Islet of Langerhans (tissue), 1 donor: Measurements from ENCODE around the gene CAPN3.

Experiments used
- FAIRE-seq: peaks from one replicate; lab custom pipeline; 2011; peaks lifted over from hg19 to GRCh38; lab: Jason Lieb, UNC

Gene CAPN3

DNA sequence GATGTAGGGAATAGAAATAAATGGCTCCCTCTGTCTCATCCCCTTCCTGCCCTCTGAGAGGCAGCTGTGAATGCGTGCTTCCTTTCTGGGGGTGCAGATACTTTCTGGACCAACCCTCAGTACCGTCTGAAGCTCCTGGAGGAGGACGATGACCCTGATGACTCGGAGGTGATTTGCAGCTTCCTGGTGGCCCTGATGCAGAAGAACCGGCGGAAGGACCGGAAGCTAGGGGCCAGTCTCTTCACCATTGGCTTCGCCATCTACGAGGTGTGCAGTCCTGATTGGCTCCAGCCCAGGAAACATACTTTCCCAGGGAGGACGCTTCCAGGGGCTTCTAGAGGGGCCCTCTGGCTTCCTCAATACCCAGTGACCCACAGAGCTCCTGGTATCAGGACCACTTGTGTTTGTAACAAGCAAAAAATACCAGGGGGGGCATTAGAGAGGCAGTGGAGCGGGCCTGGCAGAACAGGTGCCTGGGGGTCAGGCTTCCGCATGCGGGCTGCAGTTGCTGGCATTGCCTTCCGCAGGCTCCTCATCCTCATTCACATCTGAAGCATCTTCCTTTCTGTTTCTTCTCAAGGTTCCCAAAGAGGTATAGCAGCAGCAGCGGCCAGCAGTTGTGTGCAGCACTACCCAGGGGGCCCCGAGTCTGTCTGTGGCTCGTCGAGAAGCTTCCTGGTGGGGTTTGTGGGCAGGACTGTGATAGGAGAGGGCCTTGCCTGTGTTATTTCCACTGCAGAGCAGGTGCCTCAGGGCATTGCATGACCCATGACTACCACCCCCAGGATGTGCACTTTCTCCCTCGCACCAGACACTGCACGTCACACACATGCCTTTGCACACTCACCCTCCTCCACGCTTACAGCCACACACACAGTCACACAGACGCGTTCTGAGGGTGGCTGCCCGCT is 42.5 kb downstream of the CAPN3 start:
- no peak for FAIRE-seq

DNA sequence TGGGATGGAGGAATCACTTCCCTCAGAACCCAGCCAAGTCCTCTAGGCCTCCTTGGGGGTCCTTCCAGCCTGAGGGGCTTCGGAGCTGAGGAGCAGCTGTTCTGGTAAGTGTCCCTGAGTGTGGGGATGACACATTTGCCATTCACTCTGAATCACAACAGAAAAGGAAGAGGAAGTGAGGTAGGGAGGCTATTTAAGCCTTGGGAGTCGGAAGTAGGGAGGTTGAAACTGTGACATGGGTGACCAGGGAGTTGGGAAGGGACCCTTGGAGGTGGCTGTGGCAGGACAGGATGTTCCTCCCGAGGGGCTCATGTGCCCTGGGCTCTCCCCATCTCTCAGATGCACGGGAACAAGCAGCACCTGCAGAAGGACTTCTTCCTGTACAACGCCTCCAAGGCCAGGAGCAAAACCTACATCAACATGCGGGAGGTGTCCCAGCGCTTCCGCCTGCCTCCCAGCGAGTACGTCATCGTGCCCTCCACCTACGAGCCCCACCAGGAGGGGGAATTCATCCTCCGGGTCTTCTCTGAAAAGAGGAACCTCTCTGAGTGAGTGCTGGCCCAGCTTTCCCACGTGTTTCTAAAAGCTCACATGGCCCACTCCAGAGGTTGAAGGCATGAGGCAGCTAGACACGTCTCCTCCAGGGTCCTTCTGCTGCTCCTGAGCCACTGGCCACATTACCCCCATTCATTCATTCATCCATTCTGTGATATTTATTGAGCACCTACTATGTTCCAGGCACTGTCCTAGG is 43.3 kb downstream of the CAPN3 start:
- FAIRE-seq = no peak

- no peak for FAIRE-seq
Observed at GRCh38 chr15:42403389-42403788, 44.1 kb downstream of the CAPN3 start.

DNA sequence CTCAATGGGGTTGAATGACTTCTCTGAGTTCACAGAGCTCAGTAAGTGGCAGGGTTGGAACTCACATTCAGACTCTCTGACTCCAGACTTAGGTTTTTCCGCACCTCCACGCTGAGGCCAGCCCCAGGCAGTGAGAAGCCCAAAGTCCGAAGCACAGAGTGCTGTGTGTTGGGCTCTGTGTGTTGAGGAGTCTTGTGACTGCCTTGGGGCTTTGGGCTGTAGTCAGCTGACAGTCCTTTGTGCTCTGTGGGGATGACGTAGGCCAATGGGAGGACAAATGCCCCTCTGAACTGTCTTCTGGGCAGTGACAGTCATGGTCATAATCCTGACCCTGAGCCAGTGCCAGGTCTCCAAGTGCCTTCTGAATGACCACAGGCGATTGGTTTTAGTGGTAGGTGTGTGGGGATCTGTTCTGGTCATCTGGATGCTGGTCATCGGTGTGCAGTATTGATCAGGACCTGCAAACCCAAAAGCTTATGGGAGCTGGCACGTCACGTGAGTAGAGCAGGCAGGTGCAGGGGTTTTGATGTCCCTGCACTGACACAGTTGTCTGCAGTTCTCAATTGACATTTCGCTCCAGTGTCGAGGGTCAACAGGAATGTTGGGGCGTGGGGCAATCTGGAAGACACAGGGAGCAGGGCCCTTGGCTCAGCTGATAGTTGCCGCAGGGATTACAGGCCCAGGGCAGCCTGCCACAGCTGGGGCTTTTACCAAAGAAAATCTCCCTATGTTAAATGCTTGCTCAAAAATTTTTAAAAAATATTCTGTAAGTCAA is 45.3 kb downstream of the CAPN3 start:
- no peak for FAIRE-seq

DNA sequence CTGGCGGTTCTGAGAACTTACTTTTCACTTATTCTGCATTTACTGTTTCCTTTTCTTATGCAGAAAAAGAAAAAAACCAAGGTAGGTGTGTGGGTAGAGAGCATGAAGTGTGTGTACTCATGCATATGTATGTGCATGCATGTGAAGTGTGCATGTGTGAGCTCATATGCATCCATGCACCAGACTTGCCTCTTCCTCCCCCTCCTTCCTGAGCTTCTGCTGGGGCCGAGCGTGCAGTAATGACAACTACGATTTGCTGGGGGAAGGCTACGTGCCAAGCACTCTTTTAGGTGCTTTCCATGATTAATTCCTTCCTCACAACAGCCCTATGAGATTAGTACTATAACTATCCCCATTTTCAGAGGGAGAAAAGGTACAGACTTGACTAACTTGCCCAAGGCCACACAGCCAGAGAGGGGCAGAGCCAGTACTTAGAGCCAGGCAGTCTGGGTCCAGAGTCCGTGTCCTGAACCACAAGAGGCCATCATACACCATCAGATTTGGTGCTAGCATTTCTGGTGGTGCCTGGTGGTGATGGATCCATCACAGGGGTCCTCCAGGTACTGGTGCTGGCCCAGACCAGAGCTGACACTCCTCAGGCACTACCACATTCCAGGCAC is 46.7 kb downstream of the CAPN3 start:
- no peak for FAIRE-seq

- no peak for FAIRE-seq
Observed at GRCh38 chr15:42408178-42408577, 48.9 kb downstream of the CAPN3 start.

- FAIRE-seq = no peak
Observed at GRCh38 chr15:42409011-42409410, 49.7 kb downstream of the CAPN3 start.

DNA sequence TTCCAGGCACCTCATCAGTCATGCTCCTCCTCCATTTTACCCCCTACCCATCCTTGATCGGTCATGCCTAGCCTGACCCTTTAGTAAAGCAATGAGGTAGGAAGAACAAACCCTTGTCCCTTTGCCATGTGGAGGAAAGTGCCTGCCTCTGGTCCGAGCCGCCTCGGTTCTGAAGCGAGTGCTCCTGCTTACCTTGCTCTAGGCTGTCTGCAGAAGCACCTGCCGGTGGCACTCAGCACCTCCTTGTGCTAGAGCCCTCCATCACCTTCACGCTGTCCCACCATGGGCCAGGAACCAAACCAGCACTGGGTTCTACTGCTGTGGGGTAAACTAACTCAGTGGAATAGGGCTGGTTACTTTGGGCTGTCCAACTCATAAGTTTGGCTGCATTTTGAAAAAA is 52.6 kb downstream of the CAPN3 start:
- FAIRE-seq = no peak

- no peak for FAIRE-seq
Observed at GRCh38 chr15:42413920-42414319, 54.6 kb downstream of the CAPN3 start.

GRCh38 chr15:42419369-42419768 is 60.1 kb downstream of the CAPN3 start:
- FAIRE-seq = no peak

- FAIRE-seq = no peak
Observed at GRCh38 chr15:42421376-42421775, 62.1 kb downstream of the CAPN3 start.

DNA sequence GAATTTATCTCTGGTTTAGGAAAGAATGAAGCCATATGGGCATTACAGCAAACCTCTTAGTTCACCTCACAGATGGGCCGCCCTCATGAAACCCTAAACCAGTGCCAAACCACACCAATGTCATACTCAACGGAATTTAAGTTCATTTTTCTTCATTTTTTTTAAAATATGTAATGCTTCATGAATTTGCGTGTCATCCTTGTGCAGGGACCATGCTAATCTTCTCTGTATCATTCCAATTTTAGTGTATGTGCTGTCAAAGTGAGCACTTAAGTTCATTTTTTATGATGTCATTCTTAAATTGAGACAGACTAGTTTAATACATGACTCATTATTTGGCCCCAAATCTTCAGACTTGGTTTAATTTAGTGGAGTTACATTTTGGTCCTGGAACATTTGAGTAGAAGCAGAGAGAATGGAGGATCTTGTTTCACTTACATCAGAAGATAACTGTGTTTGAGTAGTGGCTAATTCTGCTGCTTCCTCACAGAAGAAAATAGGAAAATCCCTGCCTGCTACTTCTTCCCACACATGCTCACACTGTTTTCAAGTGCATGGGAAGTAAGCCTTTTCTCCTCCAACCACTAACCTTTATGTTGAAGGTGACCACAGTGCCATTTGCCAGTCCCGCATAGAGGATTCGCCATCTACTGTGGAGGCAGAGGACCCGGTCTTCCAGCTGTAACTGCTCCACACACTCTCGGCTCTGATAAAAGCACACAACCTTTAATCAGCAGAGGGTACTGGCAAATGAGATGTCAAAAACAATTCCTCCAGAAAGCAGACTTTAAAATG is 68.3 kb downstream of the CAPN3 start:
- no peak for FAIRE-seq

DNA sequence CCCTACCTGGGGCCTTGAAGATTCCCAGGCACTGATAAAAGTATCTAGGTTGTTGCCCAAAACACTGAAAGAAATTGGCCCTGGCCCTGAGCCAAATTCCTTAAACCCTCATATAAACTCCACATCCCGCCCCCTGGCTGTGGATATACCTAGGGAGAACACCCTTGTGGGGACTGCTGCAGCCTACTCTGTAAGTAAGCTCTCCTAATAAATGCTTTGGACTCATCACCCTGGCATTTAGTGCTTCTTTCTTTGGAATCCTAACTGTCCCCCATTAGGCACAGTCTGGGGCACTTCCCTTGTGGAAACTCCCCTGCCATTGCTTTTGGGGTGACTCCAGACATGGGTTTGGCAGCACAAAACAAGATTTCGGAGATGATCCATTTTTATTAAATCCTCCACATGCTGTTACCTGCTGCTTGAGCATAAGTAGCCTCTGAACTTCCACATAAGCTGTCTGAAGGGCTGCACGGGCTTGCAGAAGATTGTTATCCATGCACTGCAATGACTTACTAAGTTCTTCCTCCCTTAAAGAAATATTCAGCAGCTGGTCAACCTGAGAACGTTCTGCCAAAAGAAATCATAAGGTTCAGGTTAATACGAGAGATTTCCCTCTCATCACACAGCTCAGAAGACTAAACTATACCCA is 85.2 kb downstream of the CAPN3 start:
- FAIRE-seq = no peak

DNA sequence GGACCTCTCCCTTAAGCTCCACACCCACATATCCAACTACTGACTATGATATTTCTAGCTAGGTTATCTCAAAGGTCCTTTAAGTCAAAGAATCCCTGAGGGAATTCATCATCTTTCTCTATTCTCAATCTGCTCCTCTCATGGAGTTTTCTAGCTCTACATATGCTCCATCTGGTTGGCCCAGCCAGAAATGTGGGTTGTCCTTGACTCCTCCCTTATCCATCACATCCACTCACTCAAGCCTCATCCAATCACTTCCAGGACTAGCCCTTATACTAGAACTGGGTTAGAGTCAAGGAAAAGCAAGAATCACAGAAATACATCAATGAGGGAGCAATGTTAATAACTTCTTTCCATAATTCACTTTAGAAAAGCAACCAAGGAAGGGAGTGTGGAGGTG is 86.2 kb downstream of the CAPN3 start:
- no peak for FAIRE-seq

DNA sequence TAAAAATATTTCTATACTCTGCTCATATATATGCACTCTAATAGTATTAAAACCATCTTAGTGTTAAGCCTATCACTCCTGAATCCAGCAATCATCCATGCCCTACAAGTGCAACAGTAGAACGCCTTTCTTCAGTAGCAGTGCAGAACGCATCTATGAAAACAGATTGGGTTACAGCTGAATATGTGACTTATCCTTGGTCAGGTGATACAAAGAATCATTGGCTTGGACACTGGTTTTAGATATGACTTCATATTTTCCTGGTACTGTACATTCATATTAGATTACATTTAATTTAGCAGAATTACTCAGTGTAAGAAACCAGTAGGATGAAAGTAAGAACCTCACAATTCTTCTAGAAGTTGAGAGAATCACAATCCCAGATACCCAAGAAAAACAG is 88.3 kb downstream of the CAPN3 start:
- FAIRE-seq = no peak

- FAIRE-seq = no peak
Observed at GRCh38 chr15:42448281-42448680, 89.0 kb downstream of the CAPN3 start.

- FAIRE-seq = no peak
Observed at GRCh38 chr15:42449770-42450424, 90.6 kb downstream of the CAPN3 start.

- FAIRE-seq = no peak
Observed at GRCh38 chr15:42450425-42450790, 91.1 kb downstream of the CAPN3 start.

DNA sequence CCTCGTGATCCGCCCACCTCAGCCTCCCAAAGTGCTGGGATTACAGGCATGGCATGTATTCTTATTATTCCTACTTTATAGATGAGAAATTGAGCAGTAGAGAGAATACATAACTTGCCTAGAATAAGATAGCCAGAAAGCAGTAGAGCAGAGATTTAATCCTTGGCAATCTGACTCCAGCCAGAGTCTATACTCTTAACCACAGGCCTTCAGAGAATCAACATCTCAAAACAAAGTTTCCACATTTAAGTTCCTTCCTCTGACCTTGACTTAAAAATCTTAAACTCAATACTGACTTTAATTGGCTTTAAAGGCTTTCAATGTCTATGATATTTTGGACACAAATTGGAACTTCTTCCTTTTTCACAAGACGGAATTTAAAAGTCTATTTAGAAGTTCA is 94.5 kb downstream of the CAPN3 start:
- FAIRE-seq = no peak

GRCh38 chr15:42456531-42456930 is 97.2 kb downstream of the CAPN3 start:
- FAIRE-seq = no peak

GRCh38 chr15:42456971-42457370 is 97.7 kb downstream of the CAPN3 start:
- no peak for FAIRE-seq
